Endothelial cell (in vitro differentiated cells): ENCODE results near the gene GNA14. TPM values are rescaled to one million over a fixed set of nuclear protein-coding genes. Genes with fewer than 3 reads are reported as not detected.
A peak's percentile ranks its signal among the peaks of the same experiment; 100 is the strongest.

Experiments
- DNase-seq: peaks from one replicate; pipeline ENCODE4 v3.0.0; 2021; ENCODE audit warnings: low spot score
- H3K27ac Mint-ChIP-seq: one replicate; pipeline ENCODE4 v1.8.0; 2021; ENCODE audit warnings: mixed read lengths, inconsistent platforms; ENCODE audit not compliant: unreplicated experiment
- H3K27me3 Mint-ChIP-seq: one replicate; pipeline ENCODE4 v1.8.0; 2021; ENCODE audit warnings: mild to moderate bottlenecking, moderate library complexity, mixed read lengths, inconsistent platforms; ENCODE audit not compliant: unreplicated experiment
- H3K36me3 Mint-ChIP-seq: one replicate; pipeline ENCODE4 v1.8.0; 2021; ENCODE audit warnings: mild to moderate bottlenecking, low read depth, mixed read lengths, inconsistent platforms; ENCODE audit not compliant: unreplicated experiment
- H3K4me1 Mint-ChIP-seq: one replicate; pipeline ENCODE4 v1.8.0; 2021; ENCODE audit warnings: mild to moderate bottlenecking, mixed read lengths, inconsistent platforms; ENCODE audit not compliant: unreplicated experiment
- H3K4me3 Mint-ChIP-seq: one replicate; pipeline ENCODE4 v1.8.0; 2021; ENCODE audit warnings: mild to moderate bottlenecking, mixed read lengths, inconsistent platforms; ENCODE audit not compliant: unreplicated experiment
- H3K9me3 Mint-ChIP-seq: one replicate; pipeline ENCODE4 v1.8.0; 2021; ENCODE audit warnings: mixed read lengths, inconsistent platforms; ENCODE audit not compliant: unreplicated experiment
- CTCF ChIP-seq: fragments of 200-600 bp; sonication (generic); IDR thresholded peaks from one replicate; pipeline ENCODE4 v1.5.0; 2021; ENCODE audit warnings: antibody characterized with exemption; ENCODE audit not compliant: unreplicated experiment
- total RNA-seq: library from RNA; stranded (reverse); fragmentation: NEBNext Ultra II Directional; extraction: Animal tissue kit (Norgen Biotek cat#: 25700); gene quantifications from one replicate; pipeline ENCODE4 v1.2.1, GENCODE V29; 2021; ENCODE audit not compliant: unreplicated experiment

GNA14 gene
- total RNA-seq, 1 donor from 2014 or later = 10.6 TPM

DNA sequence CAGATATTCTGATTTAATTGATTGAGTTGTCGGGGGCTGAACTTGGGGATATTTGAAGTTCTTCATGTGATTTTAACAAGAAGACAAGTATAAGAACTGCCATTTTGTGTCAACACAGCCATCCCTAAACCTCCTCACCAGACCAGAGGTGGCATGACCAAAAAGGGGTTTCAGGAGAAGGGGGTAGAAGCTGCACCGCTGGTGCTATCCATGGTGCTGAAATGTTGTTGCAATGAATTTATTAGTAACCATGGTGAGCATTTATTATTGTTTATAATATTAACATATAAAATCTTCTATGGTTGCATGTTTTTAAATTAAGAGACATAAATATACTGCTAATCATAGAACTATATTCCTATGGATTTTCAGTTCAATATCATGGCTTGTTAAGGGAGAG lies 72.3 kb downstream of the GNA14 start:
- Mint-ChIP-seq H3K36me3 (no peaks in the 10 kb centered on the region), H3K27ac (no peak overlapping the region), H3K9me3 (no peaks in the 10 kb centered on the region), H3K4me1 (peaks cover 2% of the 10 kb centered on the region), H3K4me3 (no peak overlapping the region), H3K27me3 (peaks cover 2% of the 10 kb centered on the region)
- TF ChIP-seq CTCF = no peak
- DNase-seq = peak; percentile 28

DNA sequence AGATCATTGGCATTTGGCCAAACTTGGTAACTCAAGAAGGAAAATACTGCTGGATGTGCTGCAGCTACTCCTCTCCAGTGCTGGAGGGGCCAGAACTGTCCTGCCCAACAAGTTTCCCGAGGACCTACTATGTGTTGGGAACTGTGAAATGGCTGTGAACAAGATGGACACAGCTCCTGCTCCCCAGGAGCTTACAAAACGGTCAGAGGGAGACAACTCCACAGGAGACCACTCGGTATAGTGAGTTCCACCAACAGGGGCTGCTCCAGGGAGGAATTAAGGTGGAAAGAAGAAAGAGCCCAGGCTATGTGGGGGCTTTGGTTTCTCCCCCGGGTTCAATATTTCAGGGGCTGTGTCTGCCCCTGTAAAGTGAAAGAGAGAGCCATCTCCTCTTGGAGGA lies 78.8 kb downstream of the GNA14 start:
- no peak for DNase-seq
- Mint-ChIP-seq H3K4me1 (no peaks in the 10 kb centered on the region), H3K27ac (no peak overlapping the region), H3K27me3 (peaks cover 1% of the 10 kb centered on the region), H3K4me3 (no peak overlapping the region), H3K36me3 (no peaks in the 10 kb centered on the region), H3K9me3 (no peaks in the 10 kb centered on the region)
- TF ChIP-seq CTCF = no peak

DNA sequence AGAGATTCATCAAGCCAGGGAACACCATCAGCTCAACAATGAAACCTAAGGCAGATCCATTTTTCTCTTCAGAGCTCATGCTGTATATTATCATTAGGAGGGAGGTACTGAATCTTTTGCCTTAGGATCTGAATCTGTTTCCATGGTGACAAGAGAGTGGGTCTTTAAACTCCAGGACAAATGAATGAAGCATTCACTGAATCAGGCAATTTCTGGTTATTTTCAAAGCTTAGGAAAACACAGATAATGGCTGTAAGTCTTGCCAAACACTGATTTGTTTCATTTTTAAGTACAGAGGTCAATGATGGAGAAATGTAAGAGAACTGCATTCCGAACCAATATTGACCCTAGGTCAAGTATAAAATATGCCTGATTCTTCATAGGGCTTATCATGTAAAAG lies 84.9 kb downstream of the GNA14 start:
- H3K9me3 Mint-ChIP-seq = no peaks in the 10 kb centered on the region
- H3K27me3 Mint-ChIP-seq = no peaks in the 10 kb centered on the region
- no peak overlapping the region for H3K27ac Mint-ChIP-seq
- DNase-seq = no peak
- no peak for TF ChIP-seq CTCF
- no peak overlapping the region for H3K4me3 Mint-ChIP-seq
- H3K36me3 Mint-ChIP-seq = no peaks in the 10 kb centered on the region
- peaks cover 20% of the 10 kb centered on the region for H3K4me1 Mint-ChIP-seq

DNA sequence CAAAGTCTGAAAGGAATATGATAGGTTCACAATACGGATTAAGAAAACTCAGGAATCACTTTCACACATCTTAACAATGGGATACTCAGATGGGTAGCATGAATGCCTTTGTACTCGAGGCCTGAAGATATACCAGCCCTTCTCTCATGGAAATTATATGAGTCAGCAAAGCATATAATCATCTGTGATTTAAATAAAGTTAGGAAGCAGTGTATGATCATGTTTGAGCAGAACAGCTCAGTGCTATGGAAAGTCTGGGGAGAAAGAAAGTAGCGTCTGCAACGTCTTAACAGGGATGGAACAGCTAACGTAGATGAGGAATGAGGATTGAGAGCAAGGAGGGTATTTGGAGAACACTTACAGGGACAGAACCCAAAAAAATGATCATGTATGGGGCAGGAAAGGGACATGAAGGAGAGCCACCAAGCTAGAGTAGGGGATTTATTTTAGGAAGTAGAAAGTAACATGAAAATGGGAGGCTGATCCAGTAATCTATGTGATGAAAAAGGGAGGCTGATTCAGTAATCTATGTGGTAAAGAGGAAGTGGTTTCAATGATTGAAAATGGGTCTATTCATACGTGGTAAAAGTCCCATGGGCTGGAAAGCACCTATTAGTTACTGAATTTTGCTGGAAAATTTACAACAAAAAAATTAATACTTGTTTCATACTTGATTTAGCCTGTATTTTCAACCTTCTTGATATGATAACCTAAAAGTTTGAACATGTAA lies 85.9 kb downstream of the GNA14 start:
- TF ChIP-seq CTCF = no peak
- Mint-ChIP-seq H3K36me3 (no peaks in the 10 kb centered on the region), H3K27ac (no peak overlapping the region), H3K4me1 (peaks cover 20% of the 10 kb centered on the region), H3K4me3 (no peak overlapping the region), H3K27me3 (no peaks in the 10 kb centered on the region), H3K9me3 (no peaks in the 10 kb centered on the region)
- DNase-seq = no peak

GRCh38 chr9:77561331-77562018 lies 86.6 kb downstream of the GNA14 start:
- DNase-seq = no peak
- Mint-ChIP-seq H3K27ac (no peak overlapping the region), H3K9me3 (no peaks in the 10 kb centered on the region), H3K27me3 (peaks cover 2% of the 10 kb centered on the region), H3K4me3 (no peak overlapping the region), H3K4me1 (peaks cover 20% of the 10 kb centered on the region), H3K36me3 (no peaks in the 10 kb centered on the region)
- no peak for TF ChIP-seq CTCF
